SK-N-SH treated with all-trans-retinoic acid at 6 μM for 48 hours (cell line): ENCODE results near the gene YPEL2.

Experiments
- ATAC-seq: fragments of 200-7000 bp; cut with Tn5 transposase; 3 replicates; pipeline ENCODE4 v1.9.1; 2020; ENCODE audit warnings: mild to moderate bottlenecking, moderate library complexity
- GLIS3 ChIP-seq: fragments of 250-450 bp; sonication (Bioruptor Pico); IDR thresholded peaks from 2 replicates; pipeline ENCODE4 v1.5.0; 2020; ENCODE audit warnings: mild to moderate bottlenecking, moderate library complexity
- ISL1 ChIP-seq: fragments of 250-450 bp; sonication (Bioruptor Pico); IDR thresholded peaks from 2 replicates; pipeline ENCODE4 v2.1.2; 2022; ENCODE audit warnings: mild to moderate bottlenecking, moderate library complexity
- OSR1 ChIP-seq: fragments of 250-450 bp; sonication (Bioruptor Pico); IDR thresholded peaks from 2 replicates; pipeline ENCODE4 v1.8.0; 2022; ENCODE audit warnings: moderate library complexity, mild to moderate bottlenecking, inconsistent platforms
- PPARA ChIP-seq: fragments of 250-450 bp; sonication (Bioruptor Pico); IDR thresholded peaks from 2 replicates; pipeline ENCODE4 v1.5.0; 2020; ENCODE audit warnings: mild to moderate bottlenecking, borderline replicate concordance
- TCF4 ChIP-seq: fragments of 250-450 bp; sonication (Bioruptor Pico); IDR thresholded peaks from 2 replicates; pipeline ENCODE4 v1.8.0; 2021; ENCODE audit warnings: mild to moderate bottlenecking, moderate library complexity, borderline replicate concordance
- TOX ChIP-seq: fragments of 250-450 bp; sonication (Bioruptor Pico); IDR thresholded peaks from 2 replicates; pipeline ENCODE4 v1.8.0; 2021; ENCODE audit warnings: mild to moderate bottlenecking, moderate library complexity, borderline replicate concordance
- ZC3H10 ChIP-seq: fragments of 250-450 bp; sonication (Bioruptor Pico); IDR thresholded peaks from 2 replicates; pipeline ENCODE4 v1.5.1; 2021; ENCODE audit warnings: mild to moderate bottlenecking, moderate library complexity
- ZFP3 ChIP-seq: fragments of 250-450 bp; sonication (Bioruptor Pico); IDR thresholded peaks from 2 replicates; pipeline ENCODE4 v1.5.0; 2020; ENCODE audit warnings: mild to moderate bottlenecking, moderate library complexity
- ZFP30 ChIP-seq: fragments of 450-650 bp; formaldehyde crosslinking; IDR thresholded peaks from 2 replicates; pipeline ENCODE4 v1.5.0; 2022; ENCODE audit warnings: mild to moderate bottlenecking, moderate library complexity
- ZNF70 ChIP-seq: fragments of 450-650 bp; formaldehyde crosslinking; IDR thresholded peaks from 2 replicates; pipeline ENCODE4 v1.5.0; 2020; ENCODE audit warnings: mild to moderate bottlenecking, moderate library complexity
- ZNF8 ChIP-seq: fragments of 450-650 bp; formaldehyde crosslinking; IDR thresholded peaks from 2 replicates; pipeline ENCODE4 v1.5.0; 2020; ENCODE audit warnings: mild to moderate bottlenecking, moderate library complexity
- TF ChIP-seq, protein P1 (sequence below): fragments of 250-450 bp; sonication (Bioruptor Pico); IDR thresholded peaks from 2 replicates; pipeline ENCODE4 v1.5.1; 2021; ENCODE audit warnings: mild to moderate bottlenecking, moderate library complexity
- TF ChIP-seq, protein P2 (sequence below): fragments of 250-450 bp; sonication (Bioruptor Pico); IDR thresholded peaks from 2 replicates; pipeline ENCODE4 v1.8.0; 2021; ENCODE audit warnings: low read depth, mild to moderate bottlenecking, moderate library complexity, borderline replicate concordance
- TF ChIP-seq, protein P3 (sequence below): fragments of 250-450 bp; sonication (Bioruptor Pico); IDR thresholded peaks from 2 replicates; pipeline ENCODE4 v1.5.0; 2020; ENCODE audit warnings: mild to moderate bottlenecking, moderate library complexity
- TF ChIP-seq, protein P4 (sequence below): fragments of 250-450 bp; sonication (Bioruptor Pico); IDR thresholded peaks from 2 replicates; pipeline ENCODE4 v1.5.1; 2020; ENCODE audit warnings: low read depth, mild to moderate bottlenecking, moderate library complexity
- TF ChIP-seq, protein P5 (sequence below): fragments of 250-450 bp; sonication (Bioruptor Pico); IDR thresholded peaks from 2 replicates; pipeline ENCODE4 v1.8.0; 2020; ENCODE audit warnings: mild to moderate bottlenecking, moderate library complexity, borderline replicate concordance

Gene YPEL2

DNA sequence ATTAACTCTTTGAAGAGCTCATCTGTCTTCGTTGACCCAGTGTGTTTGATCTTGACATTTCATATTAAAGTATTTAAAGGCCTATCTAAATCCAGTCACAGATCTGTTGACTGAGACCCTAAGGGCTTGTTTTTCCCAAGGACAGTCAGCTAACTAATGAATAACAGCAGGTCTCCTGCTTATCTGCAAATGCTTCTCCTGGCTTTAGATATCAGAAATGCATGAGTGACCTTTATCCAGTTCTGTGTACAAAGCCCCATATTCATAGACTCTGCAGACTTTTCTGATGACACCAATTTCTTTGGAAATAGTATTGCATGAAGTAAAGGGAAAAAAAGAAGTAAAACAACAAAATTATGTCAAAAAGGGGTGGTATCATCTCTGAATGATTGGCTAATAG is 70.3 kb downstream of the YPEL2 start:
- ATAC-seq = no peak
- TF ChIP-seq, protein P1, sequence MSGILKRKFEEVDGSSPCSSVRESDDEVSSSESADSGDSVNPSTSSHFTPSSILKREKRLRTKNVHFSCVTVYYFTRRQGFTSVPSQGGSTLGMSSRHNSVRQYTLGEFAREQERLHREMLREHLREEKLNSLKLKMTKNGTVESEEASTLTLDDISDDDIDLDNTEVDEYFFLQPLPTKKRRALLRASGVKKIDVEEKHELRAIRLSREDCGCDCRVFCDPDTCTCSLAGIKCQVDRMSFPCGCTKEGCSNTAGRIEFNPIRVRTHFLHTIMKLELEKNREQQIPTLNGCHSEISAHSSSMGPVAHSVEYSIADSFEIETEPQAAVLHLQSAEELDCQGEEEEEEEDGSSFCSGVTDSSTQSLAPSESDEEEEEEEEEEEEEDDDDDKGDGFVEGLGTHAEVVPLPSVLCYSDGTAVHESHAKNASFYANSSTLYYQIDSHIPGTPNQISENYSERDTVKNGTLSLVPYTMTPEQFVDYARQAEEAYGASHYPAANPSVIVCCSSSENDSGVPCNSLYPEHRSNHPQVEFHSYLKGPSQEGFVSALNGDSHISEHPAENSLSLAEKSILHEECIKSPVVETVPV (CRISPR knock-in tag) = 0 out of 2 replicates have a peak, but pooled peaks have one; percentile 17
- no peak for TF ChIP-seq PPARA (CRISPR knock-in tag)
- TF ChIP-seq ISL1 (CRISPR knock-in tag) = 0 out of 2 replicates have a peak, but pooled peaks have one; percentile 10
- TF ChIP-seq, protein P2, sequence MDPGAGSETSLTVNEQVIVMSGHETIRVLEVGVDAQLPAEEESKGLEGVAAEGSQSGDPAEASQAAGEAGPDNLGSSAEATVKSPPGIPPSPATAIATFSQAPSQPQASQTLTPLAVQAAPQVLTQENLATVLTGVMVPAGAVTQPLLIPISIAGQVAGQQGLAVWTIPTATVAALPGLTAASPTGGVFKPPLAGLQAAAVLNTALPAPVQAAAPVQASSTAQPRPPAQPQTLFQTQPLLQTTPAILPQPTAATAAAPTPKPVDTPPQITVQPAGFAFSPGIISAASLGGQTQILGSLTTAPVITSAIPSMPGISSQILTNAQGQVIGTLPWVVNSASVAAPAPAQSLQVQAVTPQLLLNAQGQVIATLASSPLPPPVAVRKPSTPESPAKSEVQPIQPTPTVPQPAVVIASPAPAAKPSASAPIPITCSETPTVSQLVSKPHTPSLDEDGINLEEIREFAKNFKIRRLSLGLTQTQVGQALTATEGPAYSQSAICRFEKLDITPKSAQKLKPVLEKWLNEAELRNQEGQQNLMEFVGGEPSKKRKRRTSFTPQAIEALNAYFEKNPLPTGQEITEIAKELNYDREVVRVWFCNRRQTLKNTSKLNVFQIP = no peak
- no peak for TF ChIP-seq ZFP3 (CRISPR knock-in tag)
- 0 out of 2 replicates have a peak, but pooled peaks have one; percentile 22 for TF ChIP-seq ZNF8 (CRISPR knock-in tag)
- TF ChIP-seq, protein P3, sequence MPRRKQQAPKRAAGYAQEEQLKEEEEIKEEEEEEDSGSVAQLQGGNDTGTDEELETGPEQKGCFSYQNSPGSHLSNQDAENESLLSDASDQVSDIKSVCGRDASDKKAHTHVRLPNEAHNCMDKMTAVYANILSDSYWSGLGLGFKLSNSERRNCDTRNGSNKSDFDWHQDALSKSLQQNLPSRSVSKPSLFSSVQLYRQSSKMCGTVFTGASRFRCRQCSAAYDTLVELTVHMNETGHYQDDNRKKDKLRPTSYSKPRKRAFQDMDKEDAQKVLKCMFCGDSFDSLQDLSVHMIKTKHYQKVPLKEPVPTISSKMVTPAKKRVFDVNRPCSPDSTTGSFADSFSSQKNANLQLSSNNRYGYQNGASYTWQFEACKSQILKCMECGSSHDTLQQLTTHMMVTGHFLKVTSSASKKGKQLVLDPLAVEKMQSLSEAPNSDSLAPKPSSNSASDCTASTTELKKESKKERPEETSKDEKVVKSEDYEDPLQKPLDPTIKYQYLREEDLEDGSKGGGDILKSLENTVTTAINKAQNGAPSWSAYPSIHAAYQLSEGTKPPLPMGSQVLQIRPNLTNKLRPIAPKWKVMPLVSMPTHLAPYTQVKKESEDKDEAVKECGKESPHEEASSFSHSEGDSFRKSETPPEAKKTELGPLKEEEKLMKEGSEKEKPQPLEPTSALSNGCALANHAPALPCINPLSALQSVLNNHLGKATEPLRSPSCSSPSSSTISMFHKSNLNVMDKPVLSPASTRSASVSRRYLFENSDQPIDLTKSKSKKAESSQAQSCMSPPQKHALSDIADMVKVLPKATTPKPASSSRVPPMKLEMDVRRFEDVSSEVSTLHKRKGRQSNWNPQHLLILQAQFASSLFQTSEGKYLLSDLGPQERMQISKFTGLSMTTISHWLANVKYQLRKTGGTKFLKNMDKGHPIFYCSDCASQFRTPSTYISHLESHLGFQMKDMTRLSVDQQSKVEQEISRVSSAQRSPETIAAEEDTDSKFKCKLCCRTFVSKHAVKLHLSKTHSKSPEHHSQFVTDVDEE = peak; percentile 89
- TF ChIP-seq TCF4 (CRISPR knock-in tag) = peak; percentile 97

DNA sequence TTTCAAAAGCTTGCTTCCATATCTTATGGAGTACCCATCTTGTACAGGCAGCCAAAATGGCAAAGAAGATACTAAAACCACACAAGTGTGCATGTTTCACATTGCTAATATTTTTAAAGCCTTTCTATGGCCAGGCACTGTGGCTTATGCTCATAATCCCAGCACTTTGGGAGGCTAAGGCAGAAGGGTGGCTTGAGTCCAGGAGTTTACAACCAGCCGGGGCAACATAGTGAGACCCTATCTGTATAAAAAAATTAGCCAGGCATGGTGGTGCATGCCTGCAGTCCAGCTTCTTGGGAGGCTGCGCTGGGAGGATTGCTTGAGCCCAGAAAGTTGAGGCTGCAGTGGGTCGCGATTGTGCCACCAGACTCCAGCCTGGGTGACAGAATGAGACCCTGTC is 71.3 kb downstream of the YPEL2 start:
- TF ChIP-seq ISL1 (CRISPR knock-in tag) (no peak), ZFP30 (CRISPR knock-in tag) (no peak), ZNF8 (CRISPR knock-in tag) (no peak), ZFP3 (CRISPR knock-in tag) (no peak), PPARA (CRISPR knock-in tag) (no peak)
- TF ChIP-seq, protein P2 = no peak
- TF ChIP-seq, all 23 proteins: peak for 0
- ATAC-seq = no peak

DNA sequence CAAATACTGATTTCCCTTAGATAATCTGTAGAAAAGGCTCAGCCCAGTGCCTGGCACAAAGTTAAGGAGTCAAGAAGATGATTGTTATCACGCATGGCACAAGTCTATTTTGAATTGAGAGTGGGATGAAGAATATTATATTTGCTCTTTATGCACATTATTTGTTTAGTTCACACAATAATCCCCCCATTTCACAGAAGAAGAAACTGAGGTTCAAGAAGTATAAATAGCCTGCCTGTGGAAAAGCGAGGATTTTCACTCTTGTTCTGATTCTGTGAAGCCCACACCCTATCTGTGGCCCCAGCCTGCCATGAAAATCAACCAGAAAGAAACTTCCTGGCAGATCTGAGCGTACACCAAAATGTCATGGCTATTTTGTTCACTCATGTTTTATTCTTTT is 73.0 kb downstream of the YPEL2 start:
- no peak for TF ChIP-seq ZFP30 (CRISPR knock-in tag)
- TF ChIP-seq, protein P2 = no peak
- no peak for TF ChIP-seq ZC3H10 (CRISPR knock-in tag)
- no peak for TF ChIP-seq GLIS3 (CRISPR knock-in tag)
- no peak for TF ChIP-seq PPARA (CRISPR knock-in tag)
- no peak for TF ChIP-seq ZNF70 (CRISPR knock-in tag)
- TF ChIP-seq, protein P4, sequence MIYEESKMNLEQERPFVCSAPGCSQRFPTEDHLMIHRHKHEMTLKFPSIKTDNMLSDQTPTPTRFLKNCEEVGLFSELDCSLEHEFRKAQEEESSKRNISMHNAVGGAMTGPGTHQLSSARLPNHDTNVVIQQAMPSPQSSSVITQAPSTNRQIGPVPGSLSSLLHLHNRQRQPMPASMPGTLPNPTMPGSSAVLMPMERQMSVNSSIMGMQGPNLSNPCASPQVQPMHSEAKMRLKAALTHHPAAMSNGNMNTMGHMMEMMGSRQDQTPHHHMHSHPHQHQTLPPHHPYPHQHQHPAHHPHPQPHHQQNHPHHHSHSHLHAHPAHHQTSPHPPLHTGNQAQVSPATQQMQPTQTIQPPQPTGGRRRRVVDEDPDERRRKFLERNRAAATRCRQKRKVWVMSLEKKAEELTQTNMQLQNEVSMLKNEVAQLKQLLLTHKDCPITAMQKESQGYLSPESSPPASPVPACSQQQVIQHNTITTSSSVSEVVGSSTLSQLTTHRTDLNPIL (CRISPR knock-in tag) = no peak
- no peak for TF ChIP-seq OSR1
- TF ChIP-seq, protein P5, sequence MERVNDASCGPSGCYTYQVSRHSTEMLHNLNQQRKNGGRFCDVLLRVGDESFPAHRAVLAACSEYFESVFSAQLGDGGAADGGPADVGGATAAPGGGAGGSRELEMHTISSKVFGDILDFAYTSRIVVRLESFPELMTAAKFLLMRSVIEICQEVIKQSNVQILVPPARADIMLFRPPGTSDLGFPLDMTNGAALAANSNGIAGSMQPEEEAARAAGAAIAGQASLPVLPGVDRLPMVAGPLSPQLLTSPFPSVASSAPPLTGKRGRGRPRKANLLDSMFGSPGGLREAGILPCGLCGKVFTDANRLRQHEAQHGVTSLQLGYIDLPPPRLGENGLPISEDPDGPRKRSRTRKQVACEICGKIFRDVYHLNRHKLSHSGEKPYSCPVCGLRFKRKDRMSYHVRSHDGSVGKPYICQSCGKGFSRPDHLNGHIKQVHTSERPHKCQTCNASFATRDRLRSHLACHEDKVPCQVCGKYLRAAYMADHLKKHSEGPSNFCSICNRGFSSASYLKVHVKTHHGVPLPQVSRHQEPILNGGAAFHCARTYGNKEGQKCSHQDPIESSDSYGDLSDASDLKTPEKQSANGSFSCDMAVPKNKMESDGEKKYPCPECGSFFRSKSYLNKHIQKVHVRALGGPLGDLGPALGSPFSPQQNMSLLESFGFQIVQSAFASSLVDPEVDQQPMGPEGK (CRISPR knock-in tag) = no peak
- TF ChIP-seq ZFP3 (CRISPR knock-in tag) = no peak
- TF ChIP-seq ISL1 (CRISPR knock-in tag) = no peak
- no peak for TF ChIP-seq TOX (CRISPR knock-in tag)
- TF ChIP-seq, all 23 proteins: peak for 0
- no peak for ATAC-seq
